Neuronal stem cell (in vitro differentiated cells): ENCODE results near the gene TRAPPC3.
A peak's percentile ranks its signal among the peaks of the same experiment; 100 is the strongest.

ENCODE experiments used
- DNase-seq: peaks from one replicate; pipeline ENCODE4 v3.0.0-alpha.2; 2013; ENCODE audit warnings: low spot score
- H2AFZ ChIP-seq: one replicate; pipeline ENCODE4 v1.6.1; 2013; ENCODE audit warnings: mild to moderate bottlenecking, low read length, inconsistent platforms
- H2AK5ac ChIP-seq: 2 replicates; pipeline ENCODE4 v1.6.1; 2013; ENCODE audit warnings: low read depth, mild to moderate bottlenecking, inconsistent platforms, low read length, moderate library complexity, mixed read lengths
- H2BK120ac ChIP-seq: 2 replicates; pipeline ENCODE4 v1.6.1; 2013; ENCODE audit warnings: low read depth, mild to moderate bottlenecking, inconsistent platforms, low read length, moderate library complexity, mixed read lengths
- H2BK12ac ChIP-seq: one replicate; pipeline ENCODE4 v1.6.1; 2013; ENCODE audit warnings: low read length, inconsistent platforms
- H2BK15ac ChIP-seq: 2 replicates; pipeline ENCODE4 v1.6.1; 2013; ENCODE audit warnings: mild to moderate bottlenecking, low read length, inconsistent platforms, mixed read lengths
- H2BK5ac ChIP-seq: one replicate; pipeline ENCODE4 v1.6.1; 2013; ENCODE audit warnings: inconsistent platforms, mild to moderate bottlenecking, low read length, moderate library complexity
- H3K14ac ChIP-seq: one replicate; pipeline ENCODE4 v1.6.1; 2013; ENCODE audit warnings: low read length, inconsistent platforms
- H3K18ac ChIP-seq: 2 replicates; pipeline ENCODE4 v1.6.1; 2013; ENCODE audit warnings: low read length, inconsistent platforms
- H3K23ac ChIP-seq: 2 replicates; pipeline ENCODE4 v1.6.1; 2013; ENCODE audit warnings: low read depth, mild to moderate bottlenecking, mixed read lengths, low read length, inconsistent platforms; ENCODE audit not compliant: poor library complexity
- H3K27ac ChIP-seq: replicated peaks from 3 replicates; pipeline ENCODE4 v1.5.1; 2013; ENCODE audit warnings: low read length, inconsistent platforms
- H3K27me3 ChIP-seq, 3 experiments: 2 replicates each; pipeline ENCODE4 v1.6.1; 2013; ENCODE audit warnings: low read length in 3 of 3, mild to moderate bottlenecking in 2 of 3, inconsistent platforms in 1 of 3, low read depth in 1 of 3, mixed read lengths in 1 of 3, moderate library complexity in 1 of 3; ENCODE audit not compliant: control insufficient read depth in 3 of 3, insufficient read depth in 3 of 3
- H3K36me3 ChIP-seq, 2 donors: replicated peaks in 1 of 2; 2 replicates each; pipeline ENCODE4 v1.6.1; 2013; ENCODE audit warnings: low read length in 2 of 2; ENCODE audit not compliant: control insufficient read depth in 2 of 2, insufficient read depth in 2 of 2
- H3K4ac ChIP-seq: 2 replicates; pipeline ENCODE4 v1.6.1; 2013; ENCODE audit warnings: inconsistent platforms, mild to moderate bottlenecking, low read length, moderate library complexity
- H3K4me1 ChIP-seq, 2 donors: 1 replicate in 1 of 2; 2 replicates in 1 of 2; pipeline ENCODE4 v1.6.1; 2013; ENCODE audit warnings: low read length in 2 of 2, low read depth in 1 of 2; ENCODE audit not compliant: control insufficient read depth in 2 of 2, insufficient read depth in 1 of 2
- H3K4me2 ChIP-seq: one replicate; pipeline ENCODE4 v1.6.1; 2013; ENCODE audit warnings: mild to moderate bottlenecking, low read length, inconsistent platforms; ENCODE audit not compliant: insufficient read depth, poor library complexity, severe bottlenecking
- H3K4me3 ChIP-seq, 2 donors: 2 replicates each; pipeline ENCODE4 v1.5.1; 2013; ENCODE audit warnings: low read length in 2 of 2, mild to moderate bottlenecking in 2 of 2, inconsistent platforms in 1 of 2, moderate library complexity in 1 of 2
- H3K79me1 ChIP-seq: one replicate; pipeline ENCODE4 v1.6.1; 2013; ENCODE audit warnings: low read depth, mild to moderate bottlenecking, inconsistent platforms, low read length, moderate library complexity
- H3K9ac ChIP-seq: one replicate; pipeline ENCODE4 v1.6.1; 2013; ENCODE audit warnings: mild to moderate bottlenecking, low read depth, low read length, inconsistent platforms; ENCODE audit not compliant: poor library complexity
- H3K9me3 ChIP-seq, 2 donors: replicated peaks in 1 of 2; 2 replicates each; pipeline versions ENCODE3 to v1.6.1; 2013; ENCODE audit warnings: low read length in 2 of 2, mild to moderate bottlenecking in 2 of 2, inconsistent platforms in 1 of 2, low read depth in 1 of 2, mixed read lengths in 1 of 2, moderate library complexity in 1 of 2; ENCODE audit not compliant: control insufficient read depth in 2 of 2, insufficient read depth in 1 of 2
- H4K8ac ChIP-seq: one replicate; pipeline ENCODE4 v1.6.1; 2013; ENCODE audit warnings: low read depth, mild to moderate bottlenecking, inconsistent platforms, low read length, moderate library complexity
- H4K91ac ChIP-seq: one replicate; pipeline ENCODE4 v1.6.1; 2013; ENCODE audit warnings: low read length, low read depth, mild to moderate bottlenecking, inconsistent platforms; ENCODE audit not compliant: poor library complexity
- WGBS, 2 donors: extraction: QIAGEN DNeasy Blood & Tissue Kit; methylation state at CpG; one replicate each; pipeline ENCODE4 v1.1.7; 2013; ENCODE audit warnings: missing lambda C conversion rate in 2 of 2, mixed read lengths in 1 of 2; ENCODE audit not compliant: insufficient read length in 2 of 2, insufficient replicate concordance in 1 of 2; ENCODE audit errors: extremely low coverage in 2 of 2; 5-methylcytosine and 5-hydroxymethylcytosine counted together

The TRAPPC3 gene

GRCh38 chr1:36124404-36125128 lies 24.7 kb downstream of the TRAPPC3 start:
- Histone ChIP-seq H3K9me3 (peaks cover 0 to 3% of the 10 kb centered on the region in 2 donors), H3K14ac (no peak overlapping the region), H3K36me3 (no peaks in the 10 kb centered on the region), H3K23ac (peak overlapping the region; percentile 80), H3K9ac (no peak overlapping the region), H3K4ac (no peak overlapping the region), H4K91ac (no peak overlapping the region), H2AK5ac (peak overlapping the region; percentile 63), H2BK12ac (no peak overlapping the region), H3K4me1 (peaks cover 8 to 10% of the 10 kb centered on the region in 2 donors), H2AFZ (peak overlapping the region; percentile 49), H2BK15ac (no peak overlapping the region), H2BK120ac (no peak overlapping the region), H3K27me3 (peaks cover 19 to 62% (median 46%) of the 10 kb centered on the region in 3 experiments), H2BK5ac (no peak overlapping the region), H4K8ac (no peak overlapping the region), H3K79me1 (no peaks in the 10 kb centered on the region), H3K4me3 (no peak overlapping the region), H3K18ac (no peak overlapping the region), H3K4me2 (peak overlapping the region; percentile 73), H3K27ac (no peak overlapping the region)
- no CpG with 5 or more reads among the region's 42 CpGs for WGBS, 2 donors
- DNase-seq: no peak

DNA sequence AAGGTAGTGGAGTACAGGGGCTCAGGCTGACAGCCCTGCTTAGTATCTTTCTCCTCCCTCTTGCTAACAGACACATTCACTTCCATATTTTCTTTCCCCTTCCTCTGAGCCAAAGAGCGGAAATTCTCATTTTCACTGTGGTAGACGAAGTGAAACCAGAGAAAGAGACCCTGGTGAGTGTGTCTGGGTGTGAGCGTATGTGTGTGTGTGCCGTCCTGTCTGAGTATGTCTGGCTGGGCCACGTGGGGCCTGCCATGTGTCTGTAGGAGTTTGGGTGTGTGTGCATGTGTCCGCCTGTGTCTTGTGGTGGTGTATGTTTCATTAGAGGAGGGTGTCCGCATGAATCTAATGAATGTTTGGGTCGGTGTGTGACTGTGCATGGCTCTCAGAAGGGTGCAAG lies 25.9 kb downstream of the TRAPPC3 start:
- WGBS, 2 donors: no CpG with 5 or more reads among the region's 8 CpGs
- Histone ChIP-seq H3K23ac (no peak overlapping the region), H2BK12ac (no peak overlapping the region), H2AK5ac (no peak overlapping the region), H3K4me2 (no peak overlapping the region), H3K27ac (no peak overlapping the region), H3K14ac (no peak overlapping the region), H3K18ac (no peak overlapping the region), H2BK15ac (no peak overlapping the region), H3K9ac (no peak overlapping the region), H3K4ac (no peak overlapping the region), H3K79me1 (no peaks in the 10 kb centered on the region), H4K91ac (no peak overlapping the region), H3K27me3 (peaks cover 19 to 63% (median 46%) of the 10 kb centered on the region in 3 experiments), H3K4me1 (peaks cover 8 to 12% of the 10 kb centered on the region in 2 donors), H3K36me3 (no peaks in the 10 kb centered on the region), H2BK5ac (no peak overlapping the region), H3K4me3 (no peak overlapping the region), H2AFZ (peak overlapping the region; percentile 33), H4K8ac (no peak overlapping the region), H2BK120ac (no peak overlapping the region), H3K9me3 (peaks cover 0 to 3% of the 10 kb centered on the region in 2 donors)
- no peak for DNase-seq

- no peak overlapping the region for H3K18ac ChIP-seq
- H4K8ac ChIP-seq: no peak overlapping the region
- peaks cover 8 to 12% of the 10 kb centered on the region in 2 donors for H3K4me1 ChIP-seq
- H3K36me3 ChIP-seq: no peaks in the 10 kb centered on the region
- H4K91ac ChIP-seq: no peak overlapping the region
- H3K4me2 ChIP-seq: no peak overlapping the region
- peaks cover 19 to 69% (median 46%) of the 10 kb centered on the region in 3 experiments for H3K27me3 ChIP-seq
- no peak overlapping the region for H3K27ac ChIP-seq
- H3K14ac ChIP-seq: no peak overlapping the region
- DNase-seq: no peak
- no peaks in the 10 kb centered on the region for H3K79me1 ChIP-seq
- no peak overlapping the region for H2AFZ ChIP-seq
- no peak overlapping the region for H2BK120ac ChIP-seq
- peaks cover 0 to 3% of the 10 kb centered on the region in 2 donors for H3K9me3 ChIP-seq
- H2BK5ac ChIP-seq: no peak overlapping the region
- H3K4ac ChIP-seq: no peak overlapping the region
- no peak overlapping the region for H2AK5ac ChIP-seq
- H2BK15ac ChIP-seq: peak overlapping the region; percentile 58
- H2BK12ac ChIP-seq: no peak overlapping the region
- no peak overlapping the region for H3K23ac ChIP-seq
- H3K9ac ChIP-seq: no peak overlapping the region
- WGBS, 2 donors: no CpG with 5 or more reads among the region's 12 CpGs
- no peak overlapping the region for H3K4me3 ChIP-seq
These were observed 26.9 kb downstream of the TRAPPC3 start for GRCh38 chr1:36122062-36123030.

GRCh38 chr1:36119456-36119855 lies 29.8 kb downstream of the TRAPPC3 start:
- peaks cover 7 to 51% (median 20%) of the 10 kb centered on the region in 3 experiments for H3K27me3 ChIP-seq
- H3K27ac ChIP-seq: no peak overlapping the region
- H3K4me2 ChIP-seq: no peak overlapping the region
- H3K14ac ChIP-seq: peak overlapping the region; percentile 44
- H2BK12ac ChIP-seq: no peak overlapping the region
- H3K4me3 ChIP-seq: no peak overlapping the region
- H4K8ac ChIP-seq: no peak overlapping the region
- peaks cover 8 to 10% of the 10 kb centered on the region in 2 donors for H3K4me1 ChIP-seq
- H3K79me1 ChIP-seq: no peaks in the 10 kb centered on the region
- no peaks in the 10 kb centered on the region for H3K9me3 ChIP-seq
- no peak overlapping the region for H3K4ac ChIP-seq
- H2AK5ac ChIP-seq: no peak overlapping the region
- no peak overlapping the region for H3K9ac ChIP-seq
- no peaks in the 10 kb centered on the region for H3K36me3 ChIP-seq
- H3K18ac ChIP-seq: peak overlapping the region; percentile 66
- H4K91ac ChIP-seq: no peak overlapping the region
- no CpG with 5 or more reads among the region's 9 CpGs for WGBS, 2 donors
- H2AFZ ChIP-seq: no peak overlapping the region
- DNase-seq: no peak
- H3K23ac ChIP-seq: no peak overlapping the region
- H2BK15ac ChIP-seq: peak overlapping the region; percentile 67
- H2BK120ac ChIP-seq: peak overlapping the region; percentile 19
- H2BK5ac ChIP-seq: no peak overlapping the region
